22Rv1 (cell line): ENCODE data around the gene FBXO46.

Experiments used
- ZFX ChIP-seq: fragments of 450-650 bp; IDR thresholded peaks from 2 replicates; pipeline ENCODE4 v1.6.1; 2017; ENCODE audit warnings: antibody characterized with exemption, borderline replicate concordance
- TF ChIP-seq, protein P1 (sequence below): fragments of 450-650 bp; IDR thresholded peaks from 2 replicates; pipeline ENCODE4 v1.5.1; 2017; ENCODE audit warnings: mild to moderate bottlenecking

DNA sequence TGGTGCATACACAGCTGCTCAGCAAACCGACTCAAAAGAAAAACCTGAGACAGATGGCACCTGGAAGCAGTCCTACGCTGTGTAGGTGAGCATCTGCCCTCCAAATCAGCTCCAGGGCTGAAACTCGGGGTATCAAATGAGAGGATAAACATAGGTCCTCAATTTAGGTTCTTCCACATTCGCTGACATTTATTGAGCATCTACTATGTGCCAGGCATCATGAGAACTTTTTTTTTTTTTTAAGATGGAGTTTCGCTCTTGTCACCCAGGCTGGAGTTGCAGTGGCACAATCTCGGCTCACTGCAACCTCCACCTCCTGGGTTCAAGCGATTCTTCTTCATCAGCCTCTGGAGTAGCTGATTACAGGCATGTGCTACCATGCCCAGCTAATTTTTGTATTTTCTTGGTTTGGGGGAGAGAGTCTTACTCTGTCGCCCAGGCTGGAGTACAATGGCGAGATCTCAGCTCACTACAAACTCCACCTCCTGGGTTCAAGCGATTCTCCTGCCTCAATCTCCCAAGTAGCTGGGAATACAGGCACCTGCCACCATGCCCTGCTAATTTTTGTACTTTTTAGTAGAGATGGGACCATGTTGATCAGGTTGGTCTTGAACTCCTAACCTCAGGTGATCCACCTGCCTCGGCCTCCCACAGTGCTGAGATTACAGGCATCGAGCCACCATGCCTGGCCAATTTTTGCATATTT lies 24.8 kb downstream of the FBXO46 start:
- TF ChIP-seq, protein P1, sequence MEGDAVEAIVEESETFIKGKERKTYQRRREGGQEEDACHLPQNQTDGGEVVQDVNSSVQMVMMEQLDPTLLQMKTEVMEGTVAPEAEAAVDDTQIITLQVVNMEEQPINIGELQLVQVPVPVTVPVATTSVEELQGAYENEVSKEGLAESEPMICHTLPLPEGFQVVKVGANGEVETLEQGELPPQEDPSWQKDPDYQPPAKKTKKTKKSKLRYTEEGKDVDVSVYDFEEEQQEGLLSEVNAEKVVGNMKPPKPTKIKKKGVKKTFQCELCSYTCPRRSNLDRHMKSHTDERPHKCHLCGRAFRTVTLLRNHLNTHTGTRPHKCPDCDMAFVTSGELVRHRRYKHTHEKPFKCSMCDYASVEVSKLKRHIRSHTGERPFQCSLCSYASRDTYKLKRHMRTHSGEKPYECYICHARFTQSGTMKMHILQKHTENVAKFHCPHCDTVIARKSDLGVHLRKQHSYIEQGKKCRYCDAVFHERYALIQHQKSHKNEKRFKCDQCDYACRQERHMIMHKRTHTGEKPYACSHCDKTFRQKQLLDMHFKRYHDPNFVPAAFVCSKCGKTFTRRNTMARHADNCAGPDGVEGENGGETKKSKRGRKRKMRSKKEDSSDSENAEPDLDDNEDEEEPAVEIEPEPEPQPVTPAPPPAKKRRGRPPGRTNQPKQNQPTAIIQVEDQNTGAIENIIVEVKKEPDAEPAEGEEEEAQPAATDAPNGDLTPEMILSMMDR = no peak
- TF ChIP-seq ZFX = no peak
